ENCODE results near the gene SPIN1. TPM values are rescaled to one million over a fixed set of nuclear protein-coding genes. Genes with fewer than 3 reads are reported as not detected.
"Not testable (repeated sequence)": the region's sequence is repeated elsewhere in the genome, so short reads cannot be mapped to it uniquely, and the experiment has no call there.

The SPIN1 gene
- total RNA-seq, 2 experiments from 2014 or later: 20.0 to 39.0 TPM

DNA sequence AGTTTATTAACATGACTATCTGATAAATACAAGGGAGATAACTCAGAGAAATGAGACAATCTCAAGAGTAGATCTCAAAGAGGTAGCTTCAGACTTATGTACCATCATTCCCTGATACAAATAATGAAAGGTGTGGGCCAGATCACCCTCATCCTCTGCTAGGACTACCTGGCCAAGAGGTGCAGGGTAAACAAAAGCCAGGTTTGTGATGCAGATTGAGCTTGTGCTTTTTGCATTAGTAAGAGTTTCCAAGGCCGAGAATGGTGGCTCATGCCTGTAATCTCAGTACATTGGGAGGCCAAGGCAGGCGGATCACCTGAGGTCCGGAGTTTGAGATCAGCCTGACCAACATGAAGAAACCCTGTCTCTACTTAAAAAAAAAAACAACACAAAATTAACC is 8.9 kb upstream of the SPIN1 start:
- Histone ChIP-seq H3K27ac (ENCODE audit: low read depth, low read length, poor library complexity, severe bottlenecking) (no peak overlapping the region), H3K36me3 (ENCODE audit: insufficient read depth, low read length) (no peaks in the 10 kb centered on the region), H3K79me2 (ENCODE audit: insufficient read depth, low read depth, low read length) (no peaks in the 10 kb centered on the region), H3K4me3 (ENCODE audit: low read depth, low read length, poor library complexity, severe bottlenecking) (no peak overlapping the region), H4K20me1 (ENCODE audit: insufficient read depth, low read length) (no peaks in the 10 kb centered on the region), H2AFZ (ENCODE audit: low read length) (no peak overlapping the region), H3K9me3 (ENCODE audit: low read length) (no peaks in the 10 kb centered on the region), H3K4me1 (ENCODE audit: insufficient read depth, low read length, poor library complexity, severe bottlenecking) (no peaks in the 10 kb centered on the region), H3K4me2 (ENCODE audit: low read length) (no peak overlapping the region), H3K9me2 (ENCODE audit: insufficient read depth, low read length) (no peaks in the 10 kb centered on the region)
- CTCF ChIA-PET (ENCODE audit: unreplicated experiment): no interaction called here
- no TSS peak for BruUV-seq (replicated peaks)
- DNase-seq (ENCODE audit: low spot score): no peak
- POLR2A ChIA-PET: no interaction called here
- intact Hi-C loops (cut with micrococcal nuclease; ENCODE audit: unreplicated experiment): no loop called here
- TF ChIP-seq, protein P1, sequence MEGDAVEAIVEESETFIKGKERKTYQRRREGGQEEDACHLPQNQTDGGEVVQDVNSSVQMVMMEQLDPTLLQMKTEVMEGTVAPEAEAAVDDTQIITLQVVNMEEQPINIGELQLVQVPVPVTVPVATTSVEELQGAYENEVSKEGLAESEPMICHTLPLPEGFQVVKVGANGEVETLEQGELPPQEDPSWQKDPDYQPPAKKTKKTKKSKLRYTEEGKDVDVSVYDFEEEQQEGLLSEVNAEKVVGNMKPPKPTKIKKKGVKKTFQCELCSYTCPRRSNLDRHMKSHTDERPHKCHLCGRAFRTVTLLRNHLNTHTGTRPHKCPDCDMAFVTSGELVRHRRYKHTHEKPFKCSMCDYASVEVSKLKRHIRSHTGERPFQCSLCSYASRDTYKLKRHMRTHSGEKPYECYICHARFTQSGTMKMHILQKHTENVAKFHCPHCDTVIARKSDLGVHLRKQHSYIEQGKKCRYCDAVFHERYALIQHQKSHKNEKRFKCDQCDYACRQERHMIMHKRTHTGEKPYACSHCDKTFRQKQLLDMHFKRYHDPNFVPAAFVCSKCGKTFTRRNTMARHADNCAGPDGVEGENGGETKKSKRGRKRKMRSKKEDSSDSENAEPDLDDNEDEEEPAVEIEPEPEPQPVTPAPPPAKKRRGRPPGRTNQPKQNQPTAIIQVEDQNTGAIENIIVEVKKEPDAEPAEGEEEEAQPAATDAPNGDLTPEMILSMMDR (conservative IDR thresholded peaks at IDR 0.05; ENCODE audit: low read length): no peak
- no peak for TF ChIP-seq EZH2phosphoT487 (IDR thresholded peaks at IDR 0.05; ENCODE audit: borderline replicate concordance, low read depth, low read length)

DNA sequence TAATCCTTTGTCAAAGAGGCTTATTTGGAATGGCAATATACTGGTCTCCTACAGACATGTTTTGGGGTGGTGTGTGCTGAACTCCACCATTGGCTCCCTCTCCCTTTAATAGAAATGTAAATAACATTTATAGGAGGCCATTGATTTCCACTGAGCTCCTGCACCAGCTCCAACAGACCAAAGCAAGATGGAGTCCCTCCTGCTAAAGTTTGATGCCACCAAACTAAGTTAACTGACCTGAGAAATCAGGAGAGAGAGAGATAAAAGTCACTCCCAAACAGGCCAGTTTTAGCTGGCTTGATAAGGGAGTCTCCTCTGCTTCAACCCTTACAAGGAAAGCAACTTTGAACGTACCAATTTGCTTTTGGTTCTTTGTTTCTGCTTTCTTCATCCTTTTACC is 8.1 kb upstream of the SPIN1 start:
- Histone ChIP-seq H3K27ac (ENCODE audit: low read depth, low read length, poor library complexity, severe bottlenecking) (no peak overlapping the region), H4K20me1 (ENCODE audit: insufficient read depth, low read length) (no peaks in the 10 kb centered on the region), H3K9me2 (ENCODE audit: insufficient read depth, low read length) (no peaks in the 10 kb centered on the region), H3K9me3 (ENCODE audit: low read length) (no peaks in the 10 kb centered on the region), H3K4me1 (ENCODE audit: insufficient read depth, low read length, poor library complexity, severe bottlenecking) (no peaks in the 10 kb centered on the region), H2AFZ (ENCODE audit: low read length) (no peak overlapping the region), H3K79me2 (ENCODE audit: insufficient read depth, low read depth, low read length) (no peaks in the 10 kb centered on the region), H3K36me3 (ENCODE audit: insufficient read depth, low read length) (no peaks in the 10 kb centered on the region), H3K4me2 (ENCODE audit: low read length) (no peak overlapping the region), H3K4me3 (ENCODE audit: low read depth, low read length, poor library complexity, severe bottlenecking) (no peak overlapping the region)
- intact Hi-C loops (cut with micrococcal nuclease; ENCODE audit: unreplicated experiment): loop anchor here (10.0 kb wide), 1 partner anchor 205 kb away; no protein-coding TSS in a partner anchor
- no peak for DNase-seq (ENCODE audit: low spot score)
- no peak for TF ChIP-seq EZH2phosphoT487 (IDR thresholded peaks at IDR 0.05; ENCODE audit: borderline replicate concordance, low read depth, low read length)
- TF ChIP-seq, protein P1 (conservative IDR thresholded peaks at IDR 0.05; ENCODE audit: low read length): no peak
- ChIA-PET POLR2A (no interaction called here), CTCF (ENCODE audit: unreplicated experiment) (no interaction called here)
- no TSS peak for BruUV-seq (replicated peaks)

- H3K79me2 ChIP-seq (ENCODE audit: insufficient read depth, low read depth, low read length); BruUV-seq (replicated peaks); POLR2A ChIA-PET; H4K20me1 ChIP-seq (ENCODE audit: insufficient read depth, low read length); H3K9me3 ChIP-seq (ENCODE audit: low read length); H2AFZ ChIP-seq (ENCODE audit: low read length); DNase-seq (ENCODE audit: low spot score); H3K4me2 ChIP-seq (ENCODE audit: low read length); CTCF ChIA-PET (ENCODE audit: unreplicated experiment); H3K36me3 ChIP-seq (ENCODE audit: insufficient read depth, low read length); H3K4me3 ChIP-seq (ENCODE audit: low read depth, low read length, poor library complexity, severe bottlenecking); H3K4me1 ChIP-seq (ENCODE audit: insufficient read depth, low read length, poor library complexity, severe bottlenecking); H3K27ac ChIP-seq (ENCODE audit: low read depth, low read length, poor library complexity, severe bottlenecking); H3K9me2 ChIP-seq (ENCODE audit: insufficient read depth, low read length): not testable (repeated sequence)
- intact Hi-C loops (cut with micrococcal nuclease; ENCODE audit: unreplicated experiment): loop anchor here (10.0 kb wide), 1 partner anchor 207 kb away; no protein-coding TSS in a partner anchor
Observed at GRCh38 chr9:88381322-88381721, 6.9 kb upstream of the SPIN1 start.
